Femur (tissue), 1 donor: ENCODE data around the gene UNG.

Source experiments
- DNase-seq: peaks from one replicate; pipeline ENCODE4 v3.0.0-alpha.2; 2017

Gene UNG

GRCh38 chr12:109092497-109093021 is 4.8 kb upstream of the UNG start:
- DNase-seq, result peak; percentile 55

GRCh38 chr12:109093022-109093918 is 4.1 kb upstream of the UNG start, which contains the start of gene ALKBH2:
TSS of gene ALKBH2 (minus strand) at chr12:109093472. CDS start at chr12:109092786, 686 bp downstream.
- peak; percentile 96 for DNase-seq

GRCh38 chr12:109097140-109097434 is 310 bp upstream of the UNG start:
- no peak for DNase-seq

GRCh38 chr12:109098183-109098604 is 797 bp downstream of the UNG start:
- no peak for DNase-seq

GRCh38 chr12:109098651-109099050 is 1.3 kb downstream of the UNG start:
- no peak for DNase-seq

- DNase-seq, result no peak
Observed at GRCh38 chr12:109099431-109100020, 2.1 kb downstream of the UNG start.

GRCh38 chr12:109100741-109101140 is 3.3 kb downstream of the UNG start:
- DNase-seq, result no peak

GRCh38 chr12:109102491-109102890 is 5.1 kb downstream of the UNG start:
- no peak for DNase-seq

GRCh38 chr12:109105176-109105575 is 7.8 kb downstream of the UNG start:
- DNase-seq, result no peak

- no peak for DNase-seq
Observed at GRCh38 chr12:109109746-109110350, 12.5 kb downstream of the UNG start.

GRCh38 chr12:109110988-109111495 is 13.6 kb downstream of the UNG start:
- peak; percentile 92 for DNase-seq

- DNase-seq, result no peak
Observed at GRCh38 chr12:109112720-109113465, 15.5 kb downstream of the UNG start.

GRCh38 chr12:109113661-109114321 is 16.4 kb downstream of the UNG start:
- no peak for DNase-seq

GRCh38 chr12:109114644-109115043 is 17.2 kb downstream of the UNG start:
- no peak for DNase-seq

- DNase-seq, result no peak
Observed at GRCh38 chr12:109115404-109115757, 18.0 kb downstream of the UNG start.

GRCh38 chr12:109115758-109116610 is 18.6 kb downstream of the UNG start, which contains the start of gene ACACB:
TSS of gene ACACB (plus strand) at chr12:109116587. CDS start at chr12:109139406, 22,819 bp downstream.
- peak; percentile 59 for DNase-seq

- DNase-seq, result no peak
Observed at GRCh38 chr12:109116611-109116949, 19.2 kb downstream of the UNG start.

- no peak for DNase-seq
Observed at GRCh38 chr12:109120095-109120494, 22.7 kb downstream of the UNG start.

- DNase-seq, result no peak
Observed at GRCh38 chr12:109120557-109120956, 23.2 kb downstream of the UNG start.

GRCh38 chr12:109121346-109121880 is 24.0 kb downstream of the UNG start:
- no peak for DNase-seq
